ENCODE measurements around the gene HTD2. TPM values are rescaled to one million over a fixed set of nuclear protein-coding genes. Genes with fewer than 3 reads are reported as not detected.

HTD2 gene
- total and polyA plus RNA-seq, 9 of the 15 experiments (the other 6 are each of a cell fraction or from before 2014, with no cell fraction given): 1.8 to 22.8 (median 9.6) TPM

GRCh38 chr3:58350627-58351013 lies 44.3 kb downstream of the HTD2 start (continued):
- TF ChIP-seq MITF (IDR thresholded peaks at IDR 0.05): no peak
- TF ChIP-seq HINFP (tag; conservative IDR thresholded peaks at IDR 0.05; ENCODE audit: low read depth): no peak
- no peak for TF ChIP-seq TCFL5 (CRISPR knock-in tag; conservative IDR thresholded peaks at IDR 0.05)
- TF ChIP-seq MAFK (IDR thresholded peaks at IDR 0.05; ENCODE audit: low read length): peak; percentile 63; the same call in 1 of the 2 replicates
- no peak for TF ChIP-seq ERF (CRISPR knock-in tag; IDR thresholded peaks at IDR 0.05)
- TF ChIP-seq ZNF165 (CRISPR knock-in tag; IDR thresholded peaks at IDR 0.05; ENCODE audit: borderline replicate concordance): no peak
- TF ChIP-seq E4F1 (CRISPR knock-in tag; IDR thresholded peaks at IDR 0.05; ENCODE audit: borderline replicate concordance): no peak
- TF ChIP-seq GATAD2A (IDR thresholded peaks at IDR 0.05): no peak

Measured in K562 (cell line).